ENCODE measurements around the gene SLC6A11.

The SLC6A11 gene

DNA sequence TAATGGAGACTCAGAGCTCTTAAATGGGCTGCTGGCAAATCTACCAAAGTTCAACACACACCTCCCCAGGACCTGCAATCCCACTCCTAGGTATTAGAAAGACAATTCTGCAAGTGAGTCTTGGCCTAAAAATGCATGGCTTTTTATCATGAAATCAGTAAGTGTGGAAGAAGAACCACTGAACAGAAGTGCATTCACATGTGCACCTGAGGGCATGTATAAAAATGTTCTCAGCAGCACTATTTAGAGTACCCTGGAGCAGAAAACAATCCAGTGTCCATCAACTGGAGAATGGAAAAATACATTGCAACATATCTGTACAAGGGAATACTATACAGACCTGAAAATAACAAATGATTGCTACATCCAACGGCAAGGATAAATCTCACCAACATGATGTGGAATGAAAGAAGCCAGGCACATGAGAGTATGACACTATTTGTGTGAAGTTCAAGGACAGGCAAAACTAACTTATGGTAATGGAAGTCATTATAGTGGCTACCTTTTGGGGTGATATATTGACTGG is 168.4 kb downstream of the SLC6A11 start:
- no peak overlapping the region for H3K4me3 ChIP-seq (ENCODE audit: low read depth, low read length)
- TF ChIP-seq CTCF (IDR thresholded peaks at IDR 0.05; ENCODE audit: control insufficient read depth, extremely low read depth, insufficient read depth) = no peak
- DNase-seq (ENCODE audit: low read depth) = no peak

- no peak for DNase-seq (ENCODE audit: low read depth)
- TF ChIP-seq CTCF (IDR thresholded peaks at IDR 0.05; ENCODE audit: control insufficient read depth, extremely low read depth, insufficient read depth) = no peak
These were observed 169.2 kb downstream of the SLC6A11 start for GRCh38 chr3:10985181-10985580.

DNA sequence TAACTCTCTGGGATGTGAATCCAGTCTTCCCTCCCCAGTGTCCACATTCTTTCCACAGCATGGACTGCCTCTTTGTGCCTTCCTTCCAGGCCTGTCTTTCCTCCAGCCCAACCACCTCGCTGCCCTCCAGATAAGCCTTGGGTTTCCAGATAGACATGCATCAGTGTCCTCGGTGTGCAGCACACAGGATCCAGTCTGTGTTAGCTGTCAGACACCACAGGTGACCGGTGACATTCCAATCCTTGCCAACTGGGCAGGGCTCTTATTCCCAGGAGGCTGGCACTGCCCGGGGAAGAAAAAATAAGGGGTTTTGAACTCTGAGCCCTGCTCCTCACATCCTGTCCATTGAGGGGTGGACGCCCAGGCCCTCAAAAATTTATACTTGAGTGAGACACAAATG is 170.6 kb downstream of the SLC6A11 start:
- H3K4me3 ChIP-seq (ENCODE audit: low read depth, low read length) = no peak overlapping the region
- DNase-seq (ENCODE audit: low read depth) = no peak
- no peak for TF ChIP-seq CTCF (IDR thresholded peaks at IDR 0.05; ENCODE audit: control insufficient read depth, extremely low read depth, insufficient read depth)

More at GRCh38 chr3:10985181-10985580, 169.2 kb downstream of the SLC6A11 start:
- no peak overlapping the region for H3K4me3 ChIP-seq (ENCODE audit: low read depth, low read length)

DNA sequence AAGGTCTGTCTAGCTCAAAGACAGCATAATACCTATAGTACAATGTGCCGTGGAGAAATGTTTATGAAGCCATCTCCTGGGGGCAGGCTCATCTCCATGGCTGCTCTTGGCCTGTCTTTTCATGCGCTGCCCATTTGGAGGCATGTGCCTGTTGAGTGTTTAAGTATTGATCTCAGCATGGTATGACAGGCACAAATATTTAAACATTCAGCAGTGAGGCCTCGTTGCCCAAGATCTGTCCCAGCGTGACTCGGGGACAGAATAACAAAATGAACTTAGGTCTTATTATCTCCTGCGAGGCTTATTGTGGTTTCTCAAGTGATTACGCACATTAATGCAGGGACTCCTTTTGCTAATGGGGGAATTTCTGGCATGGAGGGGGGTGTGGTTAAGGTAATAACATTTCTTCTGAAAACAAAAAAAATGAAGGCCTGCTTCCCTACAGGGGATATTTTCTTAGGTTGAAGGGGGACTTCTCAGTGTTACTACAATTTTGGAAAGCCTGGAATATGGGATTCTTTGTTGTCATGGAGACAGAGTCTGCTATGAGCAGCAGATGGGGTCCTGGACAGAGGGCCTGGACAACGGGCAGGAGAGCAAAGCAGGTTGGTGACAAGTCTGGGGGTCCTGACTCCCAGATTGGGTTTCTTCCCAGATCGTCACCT is 172.1 kb downstream of the SLC6A11 start:
- DNase-seq (ENCODE audit: low read depth) = no peak
- TF ChIP-seq CTCF (IDR thresholded peaks at IDR 0.05; ENCODE audit: control insufficient read depth, extremely low read depth, insufficient read depth) = no peak
- H3K4me3 ChIP-seq (ENCODE audit: low read depth, low read length) = no peak overlapping the region

GRCh38 chr3:10988991-10989484 is 173.0 kb downstream of the SLC6A11 start:
- no peak overlapping the region for H3K4me3 ChIP-seq (ENCODE audit: low read depth, low read length)
- no peak for DNase-seq (ENCODE audit: low read depth)
- no peak for TF ChIP-seq CTCF (IDR thresholded peaks at IDR 0.05; ENCODE audit: control insufficient read depth, extremely low read depth, insufficient read depth)
